H1 (cell line): ENCODE results near the gene DNAH12.

Experiments
- ASH2L ChIP-seq: fragments of 200-600, 300-600 bp; sonication (generic); IDR thresholded peaks from one replicate; pipeline ENCODE4 v1.7.1; 2017; ENCODE audit warnings: low read length
- CHD2 ChIP-seq: IDR thresholded peaks from 2 replicates; pipeline ENCODE4 v1.6.1; 2012; ENCODE audit warnings: low read length, improper control_type of control experiment
- EGR1 ChIP-seq: IDR thresholded peaks from 2 replicates; pipeline ENCODE4 v1.6.1; 2011; ENCODE audit warnings: low read depth, low read length, borderline replicate concordance
- EZH2 ChIP-seq: fragments of 200-600 bp; sonication (generic); IDR thresholded peaks from 2 replicates; pipeline ENCODE4 v1.7.1; 2012; ENCODE audit warnings: low read depth, mild to moderate bottlenecking, moderate library complexity, low read length, inconsistent platforms; ENCODE audit not compliant: severe bottlenecking
- FOSL1 ChIP-seq: IDR thresholded peaks from 2 replicates; pipeline ENCODE4 v1.6.1; 2011; ENCODE audit warnings: mild to moderate bottlenecking, low read depth, low read length, moderate library complexity; ENCODE audit not compliant: insufficient read depth
- JUN ChIP-seq: IDR thresholded peaks from 2 replicates; pipeline ENCODE4 v1.6.1; 2011; ENCODE audit warnings: low read depth, mild to moderate bottlenecking, improper control_type of control experiment, low read length
- POLR2A ChIP-seq, 2 experiments: IDR thresholded peaks; 1 replicate in 1 of 2; 2 replicates in 1 of 2; pipeline ENCODE4 v1.6.1; 2011; ENCODE audit warnings: low read depth in 2 of 2, low read length in 2 of 2, mild to moderate bottlenecking in 2 of 2; ENCODE audit errors: control extremely low read depth in 1 of 2
- RNF2 ChIP-seq: fragments of 200-900, 300-1000 bp; sonication (generic); IDR thresholded peaks from 2 replicates; pipeline ENCODE4 v1.7.1; 2016; ENCODE audit warnings: borderline replicate concordance, low read depth, mild to moderate bottlenecking, antibody characterized with exemption, low read length; ENCODE audit not compliant: poor library complexity, severe bottlenecking; ENCODE audit errors: missing control alignments
- RXRA ChIP-seq: IDR thresholded peaks from 2 replicates; pipeline ENCODE4 v1.6.1; 2011; ENCODE audit warnings: low read depth, mild to moderate bottlenecking, low read length, moderate library complexity; ENCODE audit not compliant: insufficient read depth
- TEAD4 ChIP-seq: IDR thresholded peaks from 2 replicates; pipeline ENCODE4 v1.6.1; 2012; ENCODE audit warnings: low read depth, low read length, inconsistent platforms, mixed read lengths
- TF ChIP-seq, protein P1 (sequence below), 3 experiments: IDR thresholded peaks; 1 replicate in 2 of 3; 2 replicates in 1 of 3; pipeline versions ENCODE4 v1.5.1 to v1.6.1; 2011; ENCODE audit warnings: low read length in 3 of 3, mild to moderate bottlenecking in 3 of 3, inconsistent platforms in 2 of 3, low read depth in 1 of 3, moderate library complexity in 1 of 3; ENCODE audit not compliant: insufficient read depth in 1 of 3; ENCODE audit errors: control extremely low read depth in 1 of 3
- TF ChIP-seq, protein P2 (sequence below): IDR thresholded peaks from 2 replicates; pipeline ENCODE4 v1.6.1; 2012; ENCODE audit warnings: inconsistent platforms
- TF ChIP-seq, protein P3 (sequence below): IDR thresholded peaks from 2 replicates; pipeline ENCODE4 v1.6.1; 2011; ENCODE audit warnings: low read length, improper control_type of control experiment

DNA sequence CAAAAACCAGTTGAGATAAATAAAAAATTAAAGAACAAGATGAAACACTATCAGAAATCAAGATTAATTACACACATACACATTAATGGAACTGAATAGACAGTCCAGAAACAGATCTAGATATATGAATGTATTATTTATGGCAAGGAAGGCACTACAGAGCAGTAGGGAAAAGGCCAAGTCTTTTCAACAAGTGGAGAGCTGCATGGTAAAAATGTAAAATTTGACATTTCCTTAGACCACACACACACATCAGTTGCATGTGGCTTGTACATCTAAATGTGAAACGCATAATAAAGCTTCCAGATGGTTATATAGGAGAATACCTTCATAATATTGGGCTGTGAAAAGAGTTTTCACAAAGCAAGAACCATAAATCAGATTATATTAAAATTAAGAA is 193.9 kb downstream of the DNAH12 start:
- TF ChIP-seq, protein P1, sequence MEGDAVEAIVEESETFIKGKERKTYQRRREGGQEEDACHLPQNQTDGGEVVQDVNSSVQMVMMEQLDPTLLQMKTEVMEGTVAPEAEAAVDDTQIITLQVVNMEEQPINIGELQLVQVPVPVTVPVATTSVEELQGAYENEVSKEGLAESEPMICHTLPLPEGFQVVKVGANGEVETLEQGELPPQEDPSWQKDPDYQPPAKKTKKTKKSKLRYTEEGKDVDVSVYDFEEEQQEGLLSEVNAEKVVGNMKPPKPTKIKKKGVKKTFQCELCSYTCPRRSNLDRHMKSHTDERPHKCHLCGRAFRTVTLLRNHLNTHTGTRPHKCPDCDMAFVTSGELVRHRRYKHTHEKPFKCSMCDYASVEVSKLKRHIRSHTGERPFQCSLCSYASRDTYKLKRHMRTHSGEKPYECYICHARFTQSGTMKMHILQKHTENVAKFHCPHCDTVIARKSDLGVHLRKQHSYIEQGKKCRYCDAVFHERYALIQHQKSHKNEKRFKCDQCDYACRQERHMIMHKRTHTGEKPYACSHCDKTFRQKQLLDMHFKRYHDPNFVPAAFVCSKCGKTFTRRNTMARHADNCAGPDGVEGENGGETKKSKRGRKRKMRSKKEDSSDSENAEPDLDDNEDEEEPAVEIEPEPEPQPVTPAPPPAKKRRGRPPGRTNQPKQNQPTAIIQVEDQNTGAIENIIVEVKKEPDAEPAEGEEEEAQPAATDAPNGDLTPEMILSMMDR (IDR thresholded peaks at IDR 0.05; ENCODE audit: control extremely low read depth in 1 of 3, insufficient read depth in 1 of 3, low read depth in 1 of 3, low read length in 3 of 3) = no peak
- no peak for TF ChIP-seq CHD2
- TF ChIP-seq ASH2L = no peak
- TF ChIP-seq FOSL1 = no peak
- no peak for TF ChIP-seq EGR1
- no peak for TF ChIP-seq POLR2A (IDR thresholded peaks at IDR 0.05; ENCODE audit: control extremely low read depth in 1 of 2, low read depth in 2 of 2, low read length in 2 of 2)
- TF ChIP-seq, protein P2, sequence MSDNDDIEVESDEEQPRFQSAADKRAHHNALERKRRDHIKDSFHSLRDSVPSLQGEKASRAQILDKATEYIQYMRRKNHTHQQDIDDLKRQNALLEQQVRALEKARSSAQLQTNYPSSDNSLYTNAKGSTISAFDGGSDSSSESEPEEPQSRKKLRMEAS = no peak
- no peak for TF ChIP-seq EZH2
- TF ChIP-seq RNF2 = no peak
- TF ChIP-seq, protein P3, sequence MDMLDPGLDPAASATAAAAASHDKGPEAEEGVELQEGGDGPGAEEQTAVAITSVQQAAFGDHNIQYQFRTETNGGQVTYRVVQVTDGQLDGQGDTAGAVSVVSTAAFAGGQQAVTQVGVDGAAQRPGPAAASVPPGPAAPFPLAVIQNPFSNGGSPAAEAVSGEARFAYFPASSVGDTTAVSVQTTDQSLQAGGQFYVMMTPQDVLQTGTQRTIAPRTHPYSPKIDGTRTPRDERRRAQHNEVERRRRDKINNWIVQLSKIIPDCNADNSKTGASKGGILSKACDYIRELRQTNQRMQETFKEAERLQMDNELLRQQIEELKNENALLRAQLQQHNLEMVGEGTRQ = no peak
- TF ChIP-seq JUN = no peak
- no peak for TF ChIP-seq RXRA
- no peak for TF ChIP-seq TEAD4
